Keratinocyte (primary cell): Measurements from ENCODE around the gene SEC14L2. TPM values are rescaled to one million over a fixed set of nuclear protein-coding genes. Genes with fewer than 3 reads are reported as not detected.

Experiments
- DNase-seq: peaks from one replicate; pipeline ENCODE4 v3.0.0-alpha.2; 2011; ENCODE audit warnings: low read depth, missing footprints, low spot score
- FAIRE-seq: peaks from 2 replicates; lab custom pipeline; 2011; peaks lifted over from hg19 to GRCh38; lab: Jason Lieb, UNC
- H2AFZ ChIP-seq: 2 replicates; pipeline ENCODE4 v1.6.0; 2012; ENCODE audit warnings: low read length, control low read depth, inconsistent platforms; ENCODE audit not compliant: control insufficient read depth
- H3K27ac ChIP-seq: 2 replicates; pipeline ENCODE4 v1.5.1; 2011; ENCODE audit warnings: low read length; ENCODE audit not compliant: control insufficient read depth, insufficient read depth
- H3K27me3 ChIP-seq: 3 replicates; pipeline ENCODE4 v1.6.0; 2011; ENCODE audit warnings: low read length; ENCODE audit not compliant: control insufficient read depth, insufficient read depth; ENCODE audit errors: extremely low read depth
- H3K36me3 ChIP-seq, 2 experiments: 2 replicates in 1 of 2; 3 replicates in 1 of 2; pipeline ENCODE4 v1.5.1; 2011; ENCODE audit warnings: low read length in 2 of 2, mild to moderate bottlenecking in 1 of 2; ENCODE audit not compliant: control insufficient read depth in 2 of 2, insufficient read depth in 2 of 2; ENCODE audit errors: extremely low read depth in 1 of 2
- H3K4me1 ChIP-seq: 3 replicates; pipeline ENCODE4 v1.5.1; 2011; ENCODE audit warnings: low read length; ENCODE audit not compliant: control insufficient read depth, insufficient read depth; ENCODE audit errors: extremely low read depth
- H3K4me2 ChIP-seq: 3 replicates; pipeline ENCODE4 v1.6.0; 2011; ENCODE audit warnings: low read depth, low read length; ENCODE audit not compliant: control insufficient read depth, insufficient read depth; ENCODE audit errors: extremely low read depth
- H3K4me3 ChIP-seq, 3 experiments: fragments of 200-600 bp in 1 of 3; sonication (generic) in 1 of 3; 2 replicates in 2 of 3; 3 replicates in 1 of 3; pipeline ENCODE4 v1.5.1; 2011 to 2016; ENCODE audit warnings: low read length in 3 of 3, mild to moderate bottlenecking in 3 of 3, control low read depth in 2 of 3, inconsistent platforms in 1 of 3, low read depth in 1 of 3, mixed read lengths in 1 of 3, mixed run types in 1 of 3, moderate library complexity in 1 of 3; ENCODE audit not compliant: control insufficient read depth in 2 of 3, insufficient read depth in 2 of 3; ENCODE audit errors: extremely low read depth in 1 of 3
- H3K79me2 ChIP-seq: 2 replicates; pipeline ENCODE4 v1.6.0; 2012; ENCODE audit warnings: low read length; ENCODE audit not compliant: control insufficient read depth, insufficient read depth
- H3K9ac ChIP-seq: 3 replicates; pipeline ENCODE4 v1.6.0; 2011; ENCODE audit warnings: low read length; ENCODE audit not compliant: control insufficient read depth, insufficient read depth; ENCODE audit errors: extremely low read depth
- H3K9me1 ChIP-seq: 3 replicates; pipeline ENCODE4 v1.6.0; 2011; ENCODE audit warnings: low read length; ENCODE audit not compliant: control insufficient read depth, insufficient read depth; ENCODE audit errors: extremely low read depth
- H3K9me3 ChIP-seq: 2 replicates; pipeline ENCODE4 v1.5.1; 2012; ENCODE audit warnings: low read depth, low read length; ENCODE audit not compliant: control insufficient read depth
- H4K20me1 ChIP-seq: 3 replicates; pipeline ENCODE4 v1.6.0; 2011; ENCODE audit warnings: low read length; ENCODE audit not compliant: control insufficient read depth, insufficient read depth; ENCODE audit errors: extremely low read depth
- CTCF ChIP-seq, 3 experiments: IDR thresholded peaks in 1 of 3; conservative IDR thresholded peaks in 1 of 3; optimal IDR thresholded peaks in 1 of 3; 2 replicates in 2 of 3; 3 replicates in 1 of 3; pipeline versions ENCODE3 to v1.5.1; 2011; ENCODE audit warnings: low read length in 3 of 3, mild to moderate bottlenecking in 3 of 3, moderate library complexity in 2 of 3, control low read depth in 1 of 3, inconsistent platforms in 1 of 3; ENCODE audit not compliant: insufficient read depth in 2 of 3; ENCODE audit errors: extremely low read depth in 1 of 3
- EZH2 ChIP-seq: IDR thresholded peaks from one replicate; pipeline ENCODE4 v1.6.1; 2012; ENCODE audit warnings: inconsistent platforms, mild to moderate bottlenecking, low read length, moderate library complexity
- dilution Hi-C: fragments of 300-500 bp; cut with MboI; formaldehyde crosslinking; loops from one replicate; pipeline ENCODE4 v1.7.0; 2020; ENCODE audit warnings: low sequenced_read_pairs; ENCODE audit not compliant: extremely low pct_ligation_motif_present
- polyA plus RNA-seq, 5 experiments: library from polyadenylated mRNA; depleted of rRNA in 3 of 5; stranded (reverse) in 3 of 5; stranded (forward) in 1 of 5; unstranded in 1 of 5; fragments of >200 nt; gene quantifications; 1 replicate in 1 of 5; 2 replicates in 3 of 5; 3 replicates in 1 of 5; pipeline versions ENCODE4 v1.2.1 to v1.2.3, GENCODE V29; 2011 to 2012; ENCODE audit warnings: missing spikeins in 2 of 5, low read depth in 1 of 5, low replicate concordance in 1 of 5

Gene SEC14L2
- polyA plus RNA-seq, 1 donor (not counting 4 experiments of a cell fraction or from before 2014, with no cell fraction given): 103 TPM

GRCh38 chr22:30434843-30435242 lies 38.0 kb downstream of the SEC14L2 start:
- no peak overlapping the region for H3K4me3 ChIP-seq
- TF ChIP-seq CTCF (optimal IDR thresholded peaks at IDR 0.05 in 1 of 3, IDR thresholded peaks at IDR 0.05 in 1 of 3, conservative IDR thresholded peaks at IDR 0.05 in 1 of 3; ENCODE audit: extremely low read depth in 1 of 3, insufficient read depth in 2 of 3, low read length in 3 of 3): no peak
- TF ChIP-seq EZH2: no peak
- dilution Hi-C loops: no loop called here

GRCh38 chr22:30435674-30436126 lies 38.9 kb downstream of the SEC14L2 start:
- no peak overlapping the region for H3K4me2 ChIP-seq

More at GRCh38 chr22:30434843-30435242, 38.0 kb downstream of the SEC14L2 start:
- H3K36me3 ChIP-seq: no peaks in the 10 kb centered on the region
- no peak overlapping the region for H3K4me2 ChIP-seq
- FAIRE-seq (no peak), DNase-seq (no peak)
- H3K9me3 ChIP-seq: no peaks in the 10 kb centered on the region
- no peaks in the 10 kb centered on the region for H3K79me2 ChIP-seq
- no peak overlapping the region for H2AFZ ChIP-seq
- H3K27me3 ChIP-seq: no peaks in the 10 kb centered on the region
- no peaks in the 10 kb centered on the region for H4K20me1 ChIP-seq
- peaks cover 20% of the 10 kb centered on the region for H3K4me1 ChIP-seq
- no peak overlapping the region for H3K27ac ChIP-seq
- no peak overlapping the region for H3K9ac ChIP-seq
- no peaks in the 10 kb centered on the region for H3K9me1 ChIP-seq

More at GRCh38 chr22:30435674-30436126, 38.9 kb downstream of the SEC14L2 start:
- peak in 1 of 3 experiments; percentile 6 for TF ChIP-seq CTCF (optimal IDR thresholded peaks at IDR 0.05 in 1 of 3, IDR thresholded peaks at IDR 0.05 in 1 of 3, conservative IDR thresholded peaks at IDR 0.05 in 1 of 3; ENCODE audit: extremely low read depth in 1 of 3, insufficient read depth in 2 of 3, low read length in 3 of 3)
- no peak for TF ChIP-seq EZH2
- Histone ChIP-seq H3K9ac (no peak overlapping the region), H3K4me1 (peaks cover 26% of the 10 kb centered on the region), H3K36me3 (no peaks in the 10 kb centered on the region), H3K9me3 (no peaks in the 10 kb centered on the region), H3K27me3 (no peaks in the 10 kb centered on the region), H3K4me3 (no peak overlapping the region), H3K9me1 (no peaks in the 10 kb centered on the region), H3K79me2 (no peaks in the 10 kb centered on the region), H4K20me1 (no peaks in the 10 kb centered on the region), H3K27ac (no peak overlapping the region), H2AFZ (peak overlapping the region; percentile 65)
- FAIRE-seq (no peak), DNase-seq (no peak)
- dilution Hi-C loops: no loop called here
